GM20000 (cell line): ENCODE data around the gene IQSEC3.

Experiments used
- DNase-seq: peaks from one replicate; pipeline ENCODE4 v3.0.0; 2012; ENCODE audit warnings: low spot score
- CTCF ChIP-seq: IDR thresholded peaks from 2 replicates; pipeline ENCODE4 v1.5.1; 2012; ENCODE audit warnings: mild to moderate bottlenecking, control low read depth; ENCODE audit errors: extremely low read depth, missing control alignments

The IQSEC3 gene

GRCh38 chr12:156945-157344 is 90.4 kb downstream of the IQSEC3 start:
- no peak for TF ChIP-seq CTCF
- DNase-seq = no peak

GRCh38 chr12:157644-158043 is 91.1 kb downstream of the IQSEC3 start:
- no peak for DNase-seq
- no peak for TF ChIP-seq CTCF

- DNase-seq = no peak
- TF ChIP-seq CTCF = no peak
Measured at GRCh38 chr12:159156-159782, 92.7 kb downstream of the IQSEC3 start.

- no peak for DNase-seq
Measured at GRCh38 chr12:160858-161257, 94.3 kb downstream of the IQSEC3 start.

GRCh38 chr12:161823-162222 is 95.3 kb downstream of the IQSEC3 start:
- no peak for TF ChIP-seq CTCF
- no peak for DNase-seq

More at GRCh38 chr12:160858-161257, 94.3 kb downstream of the IQSEC3 start:
- no peak for TF ChIP-seq CTCF

- TF ChIP-seq CTCF = no peak
- DNase-seq = no peak
Measured at GRCh38 chr12:162467-163307, 96.1 kb downstream of the IQSEC3 start.

GRCh38 chr12:163406-163986 is 96.9 kb downstream of the IQSEC3 start:
- no peak for TF ChIP-seq CTCF
- DNase-seq = no peak
